HG02981 (cell line): Measurements from ENCODE around the gene HS1BP3.

Source experiments
- ATAC-seq: cut with Tn5 transposase; IDR thresholded peaks from one replicate; pipeline ENCODE4 v1.9.1; 2021; ENCODE audit warnings: mild to moderate bottlenecking, moderate library complexity; ENCODE audit not compliant: unreplicated experiment

The HS1BP3 gene

DNA sequence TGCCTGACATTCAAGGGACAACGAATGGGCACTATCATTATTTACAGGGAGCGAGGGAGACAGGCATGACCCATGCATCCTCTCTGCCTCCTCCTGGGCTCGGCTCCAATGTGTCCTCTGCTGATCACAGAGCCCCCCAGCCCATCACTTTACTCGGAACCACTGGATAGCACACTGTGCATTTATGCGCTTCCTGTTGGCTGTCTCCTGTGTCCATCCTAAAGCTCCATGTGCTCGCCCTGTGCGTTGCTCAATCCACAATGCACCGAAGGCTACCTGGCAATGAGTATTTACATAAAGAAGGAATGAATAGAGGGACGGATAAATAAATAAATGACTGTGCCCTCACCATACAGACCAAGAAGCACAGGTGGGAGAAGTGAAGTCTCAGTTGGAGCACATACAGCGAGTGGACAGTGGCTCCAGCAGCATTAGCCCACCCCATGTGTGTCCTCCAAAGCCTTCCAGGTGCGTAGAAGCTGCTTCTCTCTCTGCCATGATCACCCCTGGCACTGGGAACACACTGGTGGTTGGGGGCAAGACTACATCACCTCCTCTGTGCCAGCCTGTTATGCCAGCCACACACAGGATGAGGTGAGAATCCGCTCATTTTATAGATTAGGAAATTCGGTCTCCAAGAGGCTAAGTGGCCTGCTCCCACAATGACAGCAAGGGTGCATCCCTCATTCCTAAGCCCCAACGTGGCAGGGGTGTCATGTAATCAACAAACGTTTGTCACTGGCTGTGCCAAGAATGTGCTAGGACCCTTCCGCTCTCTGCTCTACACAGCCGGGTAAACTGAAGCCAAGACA lies 13.7 kb upstream of the HS1BP3 start:
- no peak for ATAC-seq

DNA sequence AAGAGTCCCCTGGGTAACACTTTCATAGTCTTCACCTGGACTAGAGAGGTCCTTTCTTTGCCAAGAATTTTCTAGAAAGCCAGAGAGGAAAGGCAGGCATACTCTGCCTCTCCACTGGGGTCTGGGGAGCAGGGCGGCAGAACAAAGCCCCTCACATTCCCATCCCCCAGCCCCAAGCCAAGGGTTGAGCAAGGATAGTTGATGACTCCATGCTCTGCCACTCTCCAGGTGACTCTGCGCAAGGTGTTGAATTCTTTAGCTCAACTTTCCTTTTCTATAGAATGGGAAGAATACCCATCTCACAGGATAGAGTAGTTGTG lies 13.1 kb upstream of the HS1BP3 start:
- no peak for ATAC-seq

DNA sequence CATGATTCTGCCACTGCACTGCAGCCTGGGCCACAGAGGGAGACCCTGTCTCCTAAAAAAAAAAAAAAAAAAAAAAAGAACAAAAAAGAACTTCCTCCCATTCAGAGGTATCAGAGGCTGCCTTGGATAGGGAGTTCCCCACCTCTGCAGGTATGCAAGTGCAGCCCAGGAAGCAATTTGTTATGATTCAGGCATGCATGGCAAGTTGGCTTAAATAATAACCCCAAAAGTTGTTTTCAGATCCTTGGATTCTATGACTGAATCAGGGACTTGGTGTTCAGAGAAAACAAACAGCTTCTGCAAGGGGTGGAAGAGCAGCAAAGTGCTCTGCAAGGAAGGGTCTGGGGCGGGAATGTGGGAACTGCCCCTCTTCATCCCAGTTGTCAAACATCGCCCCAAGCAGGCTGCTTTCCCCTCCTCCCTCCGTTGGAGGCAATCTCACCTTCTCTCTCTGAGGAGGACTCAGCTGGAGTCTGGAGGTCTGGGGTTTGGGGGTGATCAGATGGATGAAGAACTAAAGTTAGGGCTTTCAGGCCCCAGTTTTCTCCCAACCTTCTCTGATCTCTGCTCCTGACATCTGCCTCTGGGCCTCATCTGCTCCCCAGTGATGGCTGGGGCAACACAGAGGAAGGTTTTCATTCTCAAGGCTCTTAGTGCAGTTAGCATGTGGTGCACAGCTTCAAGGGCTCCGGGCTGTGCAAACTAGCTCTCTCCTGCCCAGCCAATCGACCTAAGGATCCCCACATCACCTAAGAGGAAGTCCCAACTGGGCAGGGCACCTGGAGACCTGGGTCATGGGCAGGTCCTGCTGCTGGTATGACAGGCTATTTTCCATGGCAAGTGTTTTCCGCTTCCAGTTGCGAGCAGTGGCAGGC lies 12.5 kb upstream of the HS1BP3 start:
- ATAC-seq = no peak

DNA sequence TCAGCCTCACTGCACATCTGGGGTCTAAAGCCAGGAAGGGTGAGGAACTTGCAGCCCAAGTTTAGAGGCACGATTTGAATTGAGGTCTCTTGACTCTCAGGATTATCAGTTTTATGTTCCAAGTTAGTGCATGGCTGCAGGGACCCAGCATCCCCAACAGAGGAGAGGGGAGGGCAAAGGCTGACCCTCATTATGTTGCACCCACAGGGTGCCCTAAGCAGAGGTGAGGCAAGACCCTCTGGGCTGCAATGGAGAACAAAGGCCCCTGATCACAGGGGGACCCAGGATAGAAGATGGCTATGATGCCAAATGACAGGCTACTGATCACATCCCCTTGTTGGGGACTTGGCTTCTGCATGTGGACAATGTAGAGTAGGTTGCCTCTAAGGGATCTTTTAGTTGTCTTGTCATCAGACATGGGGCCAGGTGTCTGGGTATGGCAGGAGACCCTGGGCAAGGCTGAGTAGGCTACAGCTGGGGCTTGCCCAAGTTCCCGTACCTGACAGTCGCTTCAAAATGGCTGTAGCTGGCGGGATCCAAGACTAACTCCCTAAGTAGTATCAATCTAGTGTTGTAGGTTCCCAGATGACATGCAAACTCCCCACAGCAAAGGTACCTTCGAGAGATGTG lies 11.5 kb upstream of the HS1BP3 start:
- no peak for ATAC-seq

DNA sequence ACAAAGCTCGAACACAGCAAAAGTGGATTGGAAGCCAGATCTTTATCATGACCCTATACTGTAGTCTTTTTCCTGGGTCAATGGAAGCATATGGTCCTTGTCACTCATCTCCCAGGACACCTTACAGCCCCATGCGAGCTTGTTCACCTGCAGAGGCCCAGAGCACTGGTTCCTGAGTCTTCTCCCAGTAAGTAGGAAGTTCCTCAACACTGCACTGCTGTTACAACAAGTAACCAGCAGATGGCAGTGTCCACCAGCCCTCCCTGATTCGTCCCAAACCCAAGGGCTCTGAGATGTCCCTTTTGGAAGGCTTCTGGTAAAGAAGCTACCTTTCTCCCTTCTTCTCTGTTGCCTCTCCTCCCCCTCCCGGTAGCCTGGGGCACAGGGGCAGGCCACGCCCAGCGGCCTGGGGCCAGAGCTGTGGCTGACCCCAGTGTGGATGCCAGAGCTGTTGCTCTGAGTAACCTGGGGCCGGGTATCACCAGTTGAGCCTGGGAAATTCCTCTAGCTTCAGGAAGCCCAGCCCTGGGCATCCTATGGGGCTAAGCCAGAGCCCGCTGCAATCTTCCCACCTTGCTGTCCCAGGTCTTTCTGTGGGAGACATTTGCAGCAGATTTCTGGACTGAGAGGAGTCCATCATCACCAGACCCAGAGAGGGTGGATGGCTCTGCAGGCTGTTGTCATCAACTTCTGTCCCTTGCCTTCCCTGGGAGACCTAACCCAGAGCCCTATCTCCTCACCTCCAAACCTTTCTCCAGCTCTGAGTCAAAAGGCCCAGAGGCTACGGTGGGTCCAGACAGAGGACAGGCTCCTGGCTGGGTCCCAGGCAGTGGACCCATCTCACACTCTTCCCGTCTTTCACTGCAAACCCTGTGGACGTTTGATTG lies 10.8 kb upstream of the HS1BP3 start:
- peak; percentile 59 for ATAC-seq

DNA sequence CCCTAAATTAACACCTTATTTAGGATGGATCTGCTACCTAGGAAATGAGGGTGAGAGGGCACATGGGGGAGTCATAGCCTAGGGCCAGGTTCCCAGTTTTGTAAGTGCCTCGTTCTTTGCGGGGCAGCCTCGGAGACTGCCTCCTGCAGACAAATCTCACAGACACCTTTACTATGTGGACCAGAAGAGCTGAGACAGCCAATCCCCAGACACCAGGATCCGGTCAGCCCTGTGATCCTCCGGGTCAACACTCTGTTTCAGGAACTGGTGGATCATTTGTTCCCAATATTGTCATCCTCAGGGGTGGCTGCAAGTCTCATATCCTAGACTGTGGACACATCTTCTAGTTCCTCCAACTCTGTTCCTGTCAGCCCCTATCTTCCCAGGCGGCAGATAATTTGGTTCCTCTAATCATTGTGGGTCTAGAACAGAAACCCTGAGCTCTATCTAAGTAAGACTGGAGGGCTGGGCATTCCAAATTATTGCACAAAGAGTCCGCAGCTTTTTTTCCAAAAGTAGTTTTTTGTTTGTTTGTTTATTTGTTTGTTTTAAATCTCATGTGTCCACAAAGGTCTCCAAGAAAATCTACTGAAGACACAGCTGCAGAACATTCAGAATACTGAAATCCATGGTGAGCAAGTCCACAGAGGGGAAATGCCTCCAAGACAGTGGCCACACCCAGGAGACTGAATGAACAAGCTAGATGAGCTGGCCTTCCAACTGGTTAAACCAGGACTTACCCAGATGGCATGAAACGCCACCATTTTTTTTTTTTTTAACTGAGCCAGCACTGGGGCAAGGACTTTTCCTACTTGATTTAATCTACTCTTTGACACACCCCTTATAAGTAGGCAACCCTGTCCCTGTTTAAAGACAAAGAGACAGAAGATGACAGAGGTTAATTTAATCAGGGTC lies 9.9 kb upstream of the HS1BP3 start:
- ATAC-seq = no peak

DNA sequence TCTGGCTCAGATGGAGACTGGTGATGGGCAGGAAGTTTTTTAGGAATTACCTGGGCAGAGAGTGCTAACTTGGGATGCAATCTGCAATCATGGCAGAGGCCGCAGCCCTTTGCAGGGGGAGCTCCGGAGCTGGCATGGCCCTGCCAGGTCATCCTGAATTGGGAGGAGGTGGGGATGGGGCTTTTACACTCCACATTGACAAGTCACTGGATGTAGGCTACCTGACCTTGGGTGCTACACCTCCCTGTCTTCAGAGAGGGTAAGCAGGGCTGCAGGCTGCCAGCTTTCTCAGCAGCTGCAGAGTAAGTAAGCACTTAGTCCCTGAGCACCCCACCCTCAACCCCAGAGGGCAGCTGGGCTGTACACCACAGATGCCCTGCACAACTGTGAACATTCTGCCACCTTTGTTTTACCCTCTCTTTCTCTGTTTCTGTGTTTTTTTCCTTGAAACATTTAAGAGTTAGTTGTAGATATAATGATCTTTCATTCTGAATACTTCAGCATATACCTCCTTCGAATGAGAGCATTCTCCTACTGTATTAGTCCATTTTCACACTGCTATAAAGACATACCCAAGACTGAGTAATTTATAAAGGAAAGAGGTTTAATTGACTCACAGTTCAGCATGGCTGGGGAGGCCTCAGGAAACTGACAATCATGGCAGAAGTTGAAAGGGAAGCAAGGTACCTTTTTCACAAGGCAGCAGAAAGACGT lies 6.8 kb upstream of the HS1BP3 start:
- ATAC-seq = no peak

DNA sequence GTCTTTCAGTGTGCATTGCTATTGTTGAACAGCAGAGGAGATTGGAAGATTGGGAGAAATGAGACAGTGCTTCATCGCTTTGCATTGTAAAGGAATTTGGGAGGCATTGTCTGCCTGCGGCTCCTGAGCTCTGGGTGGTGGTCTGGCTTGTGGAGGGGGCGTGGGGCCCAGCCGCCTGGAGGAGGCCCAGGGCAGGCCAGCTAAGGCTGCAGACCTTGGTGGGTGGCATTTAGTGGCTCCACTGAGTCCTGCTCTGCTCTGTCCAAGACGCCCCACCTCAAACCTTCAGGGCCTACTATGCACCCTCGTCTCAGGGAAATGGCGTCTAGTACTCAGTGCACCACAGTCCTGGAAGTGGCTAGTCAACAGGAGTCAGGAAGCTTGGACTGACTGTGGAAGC lies 5.7 kb upstream of the HS1BP3 start:
- no peak for ATAC-seq

DNA sequence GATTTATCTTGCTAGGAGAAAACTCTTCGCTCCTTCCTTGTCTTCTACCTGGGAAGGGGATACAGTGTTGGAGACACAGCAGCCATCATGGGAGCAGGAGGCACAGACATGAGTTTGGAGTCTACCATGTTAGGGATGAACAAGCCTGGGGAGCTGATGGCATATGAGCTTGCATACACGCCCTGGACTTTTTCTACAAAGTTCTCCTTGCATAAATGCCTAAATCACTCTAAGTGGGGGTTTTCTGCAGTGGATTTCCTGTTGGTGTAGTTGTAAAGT lies 3.6 kb upstream of the HS1BP3 start:
- no peak for ATAC-seq

DNA sequence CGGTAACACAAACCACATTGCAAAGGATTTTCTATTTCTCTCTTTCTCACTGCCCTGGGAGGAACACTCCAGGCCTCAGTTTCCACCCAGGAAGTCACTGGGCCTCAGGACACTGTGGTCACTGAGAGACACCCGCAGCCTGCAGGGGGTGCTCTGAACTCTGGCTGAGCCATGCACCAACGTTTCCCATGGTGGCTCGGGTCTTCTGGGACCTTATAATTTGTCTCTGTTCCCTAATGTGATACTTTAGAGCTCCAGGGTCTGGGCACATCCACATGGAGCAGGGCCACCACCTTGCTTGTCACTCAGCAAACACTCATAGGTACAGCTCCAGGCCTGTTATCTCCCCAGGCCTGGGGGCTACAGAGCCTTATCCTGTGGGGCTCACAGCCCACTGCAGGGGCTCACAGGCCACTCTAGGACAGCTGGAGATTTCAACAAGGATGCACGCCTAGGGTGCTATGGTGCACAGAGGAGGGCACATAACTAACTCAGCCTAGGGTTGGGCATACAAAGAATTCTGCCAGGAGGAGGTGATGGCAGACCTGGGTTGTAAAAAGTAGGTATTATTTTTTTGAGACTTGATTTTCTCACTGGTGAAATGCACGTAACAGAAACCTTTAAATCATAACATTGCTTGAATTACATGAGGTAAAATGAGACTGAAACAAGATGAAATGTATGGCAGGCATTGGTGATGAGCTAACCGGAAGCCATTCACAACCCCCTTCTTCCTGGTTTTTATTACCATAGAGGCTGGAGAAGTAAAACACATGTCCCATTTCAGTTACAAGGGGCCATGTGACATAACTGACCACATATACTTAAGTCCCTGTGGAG lies 3.0 kb upstream of the HS1BP3 start:
- no peak for ATAC-seq

DNA sequence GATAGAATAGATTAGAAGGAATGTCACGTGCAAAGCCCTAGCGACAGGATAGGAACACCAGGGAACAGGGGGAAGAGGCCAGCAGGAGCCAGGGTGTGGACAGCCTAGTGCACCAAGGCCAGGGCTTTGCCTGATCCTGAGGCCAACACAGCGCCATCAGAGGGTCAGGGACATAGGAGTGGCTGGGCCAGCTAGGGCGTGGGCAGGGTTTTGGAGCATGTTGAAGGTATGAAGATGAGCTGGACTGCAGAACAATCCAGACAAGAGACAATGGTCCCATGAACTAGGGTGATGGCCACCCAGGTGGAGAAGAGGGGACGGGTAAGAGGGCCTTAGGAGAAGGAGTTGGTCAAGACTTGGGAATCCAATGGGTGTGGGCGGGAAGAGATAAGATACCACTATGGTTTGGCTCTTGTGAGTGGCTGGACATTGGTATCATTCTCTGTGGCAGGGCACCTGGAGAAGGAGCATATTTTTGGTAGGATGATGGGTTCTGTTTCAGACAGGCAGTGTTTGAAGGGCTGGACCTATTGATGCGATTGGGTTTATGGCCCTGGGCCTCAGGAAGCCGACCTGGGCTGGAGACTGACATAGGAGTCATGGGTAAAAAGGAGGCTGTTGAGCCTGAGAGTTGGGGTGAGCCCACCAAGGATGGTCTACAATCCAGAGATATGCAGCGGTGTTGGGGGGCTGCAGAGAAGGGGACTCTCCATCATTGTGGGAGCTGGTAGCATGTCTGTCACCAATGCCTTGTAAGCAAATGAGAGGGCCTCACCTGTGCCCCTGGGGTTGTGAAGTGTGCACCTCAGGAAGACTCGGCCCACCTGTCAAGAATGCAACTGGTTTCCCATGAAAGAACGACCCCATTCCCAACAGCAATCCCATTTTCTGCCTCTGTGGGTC lies 2.0 kb upstream of the HS1BP3 start:
- ATAC-seq = no peak

DNA sequence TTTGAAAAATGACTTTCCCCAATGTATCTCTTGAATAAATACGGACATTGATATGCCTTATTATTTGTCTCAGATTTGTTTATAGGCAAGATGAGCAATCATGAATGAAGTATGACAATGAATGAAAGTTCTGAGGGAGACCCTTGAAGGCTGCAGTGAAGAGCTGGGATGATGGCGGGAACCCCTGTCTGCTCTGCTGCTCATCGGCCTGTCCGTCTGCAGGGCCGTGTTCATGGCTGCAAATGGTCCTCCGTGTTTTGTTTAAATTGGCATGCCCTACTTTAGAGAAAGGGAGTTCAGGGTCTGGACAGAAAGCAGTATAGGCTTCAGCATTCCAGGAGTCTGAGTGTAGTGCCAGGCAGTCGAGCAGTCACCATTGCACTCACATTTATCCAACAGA lies 1.2 kb upstream of the HS1BP3 start:
- no peak for ATAC-seq

DNA sequence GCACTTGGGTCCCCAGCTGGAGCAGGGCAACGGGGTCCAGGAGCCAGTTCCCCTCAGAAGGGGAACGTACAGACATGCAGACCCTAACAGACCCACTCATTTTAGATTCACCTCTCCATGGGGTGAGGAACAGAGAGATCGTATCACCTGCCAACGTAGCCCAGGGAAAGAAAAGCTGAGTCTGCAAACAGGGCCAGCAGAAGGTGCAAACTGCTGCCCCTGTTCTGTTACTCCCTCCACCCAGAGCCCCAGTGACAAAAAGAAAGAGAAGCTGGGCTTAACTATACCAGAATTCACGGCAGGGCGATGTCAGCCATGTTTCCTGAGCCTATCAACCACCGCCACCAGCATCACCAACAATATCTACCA lies 817 bp upstream of the HS1BP3 start:
- ATAC-seq = no peak

DNA sequence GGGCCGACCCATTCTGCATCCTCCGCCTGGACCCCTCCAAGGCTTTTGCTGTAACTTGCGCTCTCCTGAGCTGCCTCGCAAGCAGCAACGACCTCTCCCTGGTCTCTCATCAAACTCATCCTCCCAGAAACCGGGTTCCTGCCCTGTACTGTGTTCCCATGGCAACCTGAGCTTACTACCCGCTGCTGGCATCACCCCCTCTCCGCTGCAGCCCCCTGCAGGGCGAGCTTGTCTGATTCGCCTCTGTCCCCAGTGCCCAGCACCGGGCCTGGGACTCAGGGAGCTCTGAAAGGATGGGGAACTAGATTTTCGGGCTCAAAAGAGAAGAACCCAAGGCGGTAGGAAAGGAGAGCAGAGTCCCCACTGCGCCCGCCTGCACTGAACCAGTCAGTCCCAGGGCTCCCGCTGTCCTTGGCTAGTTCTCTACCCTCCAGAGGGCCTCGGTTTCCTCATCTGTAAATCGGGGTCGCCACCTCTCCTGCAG lies 463 bp downstream of the HS1BP3 start:
- ATAC-seq = no peak

DNA sequence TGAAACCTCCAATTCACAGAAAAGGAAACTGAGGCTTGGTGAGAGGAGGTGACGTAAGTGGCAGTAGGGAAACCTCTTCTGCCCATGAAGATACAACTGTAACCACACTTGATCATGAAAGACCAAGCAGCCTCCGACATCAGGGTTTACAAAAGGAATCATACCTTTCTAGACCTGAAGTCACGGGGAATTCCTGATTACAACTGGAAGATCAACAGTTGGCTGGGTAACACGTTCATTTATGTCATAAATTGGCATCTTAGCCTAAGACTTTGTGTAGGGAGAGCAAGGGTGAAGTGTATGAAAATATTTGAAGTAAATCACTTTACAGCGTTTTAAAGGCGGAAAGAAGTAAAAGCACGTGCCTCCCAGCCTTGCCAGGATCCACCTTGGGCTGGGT lies 922 bp downstream of the HS1BP3 start:
- ATAC-seq = no peak

DNA sequence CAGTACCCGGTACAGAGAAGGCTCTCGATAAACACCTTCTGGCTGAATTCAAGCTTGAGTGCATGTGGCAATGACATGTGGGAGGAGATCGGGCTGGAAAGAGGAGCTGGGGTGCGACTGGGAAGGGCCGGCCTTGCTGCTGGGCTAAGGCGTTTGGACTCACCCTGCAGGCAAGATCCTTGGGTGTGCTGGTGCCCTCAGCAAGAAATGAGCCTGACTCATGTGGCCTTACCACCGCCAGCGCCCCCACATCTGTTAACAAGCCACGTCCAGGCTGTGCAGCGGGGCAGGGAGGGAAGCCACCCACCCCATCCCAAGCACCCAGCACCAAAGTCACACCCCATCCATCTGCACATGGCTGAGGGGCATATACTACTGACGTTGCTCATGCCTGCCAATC lies 1.3 kb downstream of the HS1BP3 start:
- no peak for ATAC-seq

DNA sequence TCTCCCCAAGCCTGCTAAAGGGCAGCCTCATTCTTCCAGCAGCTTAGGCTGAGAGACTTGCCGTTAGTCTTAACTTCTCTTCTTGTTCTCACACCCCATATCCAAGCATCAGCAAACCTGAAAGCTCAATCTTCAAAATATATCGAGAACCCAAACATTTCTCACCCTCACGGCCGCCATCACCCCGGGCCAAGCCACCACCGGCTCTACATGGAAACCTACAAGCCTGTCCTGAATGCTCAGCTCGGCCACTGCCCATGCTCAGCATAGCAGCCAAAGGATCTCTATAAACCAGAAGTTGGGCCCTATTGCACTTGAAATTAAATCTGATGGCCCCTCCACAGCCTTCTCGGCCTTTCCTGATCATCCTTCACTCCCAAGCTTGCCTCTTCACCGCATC lies 2.1 kb downstream of the HS1BP3 start:
- no peak for ATAC-seq

DNA sequence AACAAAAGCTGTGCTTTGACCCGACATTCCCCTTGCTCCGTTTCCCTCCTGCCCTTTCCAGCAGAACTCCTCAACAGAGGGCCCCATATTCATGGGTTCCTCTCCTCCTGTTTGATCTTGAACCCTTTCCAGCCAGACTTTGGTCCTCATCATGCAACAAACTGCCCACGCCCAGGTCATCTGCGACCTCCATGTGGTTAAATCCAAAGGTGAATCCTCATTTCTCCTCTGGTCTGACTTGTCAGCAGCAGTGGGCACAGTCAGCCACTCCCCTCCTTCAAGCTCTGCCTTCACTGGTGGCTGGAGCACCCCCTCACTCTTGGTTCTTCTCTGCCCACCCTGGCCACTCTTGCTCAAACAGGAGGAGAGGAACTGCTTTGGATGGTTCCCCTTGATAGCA lies 2.7 kb downstream of the HS1BP3 start:
- ATAC-seq = no peak
